Cardiac muscle cell (in vitro differentiated cells and primary cell): Measurements from ENCODE around the gene APP. TPM values are rescaled to one million over a fixed set of nuclear protein-coding genes. Genes with fewer than 3 reads are reported as not detected.

Source experiments
- DNase-seq, 2 donors: peaks; one replicate each; pipeline versions ENCODE4 v3.0.0 to v3.0.0-alpha.2; 2010 to 2017; ENCODE audit warnings: low read depth in 1 of 2, low spot score in 1 of 2
- H3K27ac ChIP-seq: fragments of 200-600 bp; sonication (generic); 2 replicates; pipeline ENCODE4 v1.5.1; 2016
- H3K27me3 ChIP-seq: fragments of 200-600 bp; sonication (generic); 2 replicates; pipeline ENCODE4 v1.6.0; 2016; ENCODE audit warnings: control low read depth
- H3K36me3 ChIP-seq: fragments of 200-600 bp; sonication (generic); 2 replicates; pipeline ENCODE4 v1.5.1; 2016; ENCODE audit warnings: control low read depth
- H3K4me1 ChIP-seq: fragments of 200-600 bp; sonication (generic); 2 replicates; pipeline ENCODE4 v1.8.1; 2017; ENCODE audit warnings: low read depth, mild to moderate bottlenecking, mixed run types
- H3K4me3 ChIP-seq: fragments of 200-600 bp; sonication (generic); 2 replicates; pipeline ENCODE4 v1.5.1; 2016; ENCODE audit warnings: mild to moderate bottlenecking
- H3K9me3 ChIP-seq: fragments of 200-600 bp; sonication (generic); 2 replicates; pipeline ENCODE4 v1.5.1; 2017; ENCODE audit warnings: low read depth, mild to moderate bottlenecking, control low read depth
- polyA plus RNA-seq: library from polyadenylated mRNA; unstranded; fragments of >200 nt; fragmentation: Nextera tagmentation; extraction: Ambion mirVana; gene quantifications from 2 replicates; pipeline ENCODE4 v1.2.1, GENCODE V29; 2016
- total RNA-seq: library from RNA; depleted of rRNA; stranded (reverse); fragments of >200 nt; gene quantifications from 2 replicates; pipeline ENCODE4 v1.2.3, GENCODE V29; 2016
- TF ChIP-seq, protein P1 (sequence below): IDR thresholded peaks from 2 replicates; pipeline ENCODE4 v1.5.1; 2012; ENCODE audit warnings: low read depth, mild to moderate bottlenecking, low read length

APP gene
- total and polyA plus RNA-seq, 2 experiments from 2014 or later = 31.8 to 359 TPM

DNA sequence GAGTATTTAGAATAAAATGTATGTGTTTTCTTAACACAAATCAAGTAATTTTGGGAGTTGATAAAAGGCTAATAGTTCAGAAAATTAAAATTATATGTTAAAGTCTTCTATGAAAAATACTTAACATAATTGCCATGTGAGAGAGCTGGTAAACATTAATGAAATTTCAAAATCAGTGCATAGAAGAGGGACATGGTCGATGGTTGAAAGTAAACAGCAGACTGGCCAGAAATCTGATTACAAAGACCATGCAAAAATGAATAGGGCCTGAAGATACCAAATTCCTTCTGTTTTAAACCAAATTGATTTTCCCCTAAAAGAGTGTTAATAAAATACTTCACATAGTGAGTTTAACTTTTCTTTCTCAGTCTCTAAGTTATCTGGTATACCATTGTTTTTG is 307.5 kb downstream of the APP start:
- no peak for DNase-seq
- TF ChIP-seq, protein P1, sequence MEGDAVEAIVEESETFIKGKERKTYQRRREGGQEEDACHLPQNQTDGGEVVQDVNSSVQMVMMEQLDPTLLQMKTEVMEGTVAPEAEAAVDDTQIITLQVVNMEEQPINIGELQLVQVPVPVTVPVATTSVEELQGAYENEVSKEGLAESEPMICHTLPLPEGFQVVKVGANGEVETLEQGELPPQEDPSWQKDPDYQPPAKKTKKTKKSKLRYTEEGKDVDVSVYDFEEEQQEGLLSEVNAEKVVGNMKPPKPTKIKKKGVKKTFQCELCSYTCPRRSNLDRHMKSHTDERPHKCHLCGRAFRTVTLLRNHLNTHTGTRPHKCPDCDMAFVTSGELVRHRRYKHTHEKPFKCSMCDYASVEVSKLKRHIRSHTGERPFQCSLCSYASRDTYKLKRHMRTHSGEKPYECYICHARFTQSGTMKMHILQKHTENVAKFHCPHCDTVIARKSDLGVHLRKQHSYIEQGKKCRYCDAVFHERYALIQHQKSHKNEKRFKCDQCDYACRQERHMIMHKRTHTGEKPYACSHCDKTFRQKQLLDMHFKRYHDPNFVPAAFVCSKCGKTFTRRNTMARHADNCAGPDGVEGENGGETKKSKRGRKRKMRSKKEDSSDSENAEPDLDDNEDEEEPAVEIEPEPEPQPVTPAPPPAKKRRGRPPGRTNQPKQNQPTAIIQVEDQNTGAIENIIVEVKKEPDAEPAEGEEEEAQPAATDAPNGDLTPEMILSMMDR = no peak

DNA sequence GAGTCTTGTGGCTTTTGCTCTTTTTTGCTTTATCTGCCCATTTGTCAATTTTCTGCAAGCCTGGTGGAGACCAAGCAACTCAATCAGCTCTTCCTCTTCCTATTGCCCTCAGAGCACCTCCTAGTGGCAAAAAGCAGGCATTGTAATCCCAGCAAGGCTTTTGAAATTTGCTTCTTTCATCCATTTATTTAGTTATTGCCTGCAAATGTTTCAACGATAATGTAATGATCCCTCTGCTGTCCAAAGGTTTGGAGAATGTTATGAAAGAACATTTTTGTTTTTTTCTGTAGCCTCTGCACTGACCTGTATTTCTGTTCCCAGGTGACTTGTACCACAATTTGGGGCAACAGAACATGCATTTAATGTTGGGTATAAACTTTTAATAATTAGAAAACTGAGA is 308.0 kb downstream of the APP start:
- Histone ChIP-seq H3K4me1 (no peaks in the 10 kb centered on the region), H3K36me3 (no peaks in the 10 kb centered on the region)
- peak in 1 of 2 donors; percentile 56 for DNase-seq

More for the DNA sequence above, 307.5 kb downstream of the APP start:
- H3K36me3 ChIP-seq = no peaks in the 10 kb centered on the region
- no peak overlapping the region for H3K4me3 ChIP-seq
- no peaks in the 10 kb centered on the region for H3K9me3 ChIP-seq
- H3K27me3 ChIP-seq = no peaks in the 10 kb centered on the region
- no peak overlapping the region for H3K27ac ChIP-seq
- no peaks in the 10 kb centered on the region for H3K4me1 ChIP-seq

DNA sequence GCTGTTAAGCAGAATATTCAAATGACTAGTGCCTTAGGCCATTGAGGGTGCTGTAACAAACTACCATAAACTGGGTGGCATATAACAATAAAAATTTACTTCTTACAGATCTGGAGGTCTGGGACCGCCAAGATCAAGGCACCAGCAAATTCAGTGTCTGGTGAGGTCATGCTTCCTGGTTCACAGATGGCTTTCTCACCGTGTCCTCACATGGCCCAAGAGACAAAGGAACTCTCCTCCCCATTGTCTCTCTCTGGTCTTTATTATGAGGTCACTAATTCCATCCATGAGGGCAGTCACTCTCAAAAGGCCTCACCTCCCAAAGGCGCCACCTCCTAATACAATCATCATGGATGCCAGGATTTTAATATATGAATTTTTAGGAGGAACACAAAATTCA is 308.5 kb downstream of the APP start:
- no peak for DNase-seq
- TF ChIP-seq, protein P1 = no peak
- no peaks in the 10 kb centered on the region for H3K4me1 ChIP-seq
- H3K27me3 ChIP-seq = no peaks in the 10 kb centered on the region
- no peak overlapping the region for H3K4me3 ChIP-seq
- no peaks in the 10 kb centered on the region for H3K9me3 ChIP-seq
- H3K36me3 ChIP-seq = no peaks in the 10 kb centered on the region
- no peak overlapping the region for H3K27ac ChIP-seq

More for the DNA sequence above, 308.0 kb downstream of the APP start:
- no peaks in the 10 kb centered on the region for H3K9me3 ChIP-seq
- H3K27ac ChIP-seq = no peak overlapping the region
- TF ChIP-seq, protein P1 = peak; percentile 82
- H3K4me3 ChIP-seq = no peak overlapping the region
- no peaks in the 10 kb centered on the region for H3K27me3 ChIP-seq

DNA sequence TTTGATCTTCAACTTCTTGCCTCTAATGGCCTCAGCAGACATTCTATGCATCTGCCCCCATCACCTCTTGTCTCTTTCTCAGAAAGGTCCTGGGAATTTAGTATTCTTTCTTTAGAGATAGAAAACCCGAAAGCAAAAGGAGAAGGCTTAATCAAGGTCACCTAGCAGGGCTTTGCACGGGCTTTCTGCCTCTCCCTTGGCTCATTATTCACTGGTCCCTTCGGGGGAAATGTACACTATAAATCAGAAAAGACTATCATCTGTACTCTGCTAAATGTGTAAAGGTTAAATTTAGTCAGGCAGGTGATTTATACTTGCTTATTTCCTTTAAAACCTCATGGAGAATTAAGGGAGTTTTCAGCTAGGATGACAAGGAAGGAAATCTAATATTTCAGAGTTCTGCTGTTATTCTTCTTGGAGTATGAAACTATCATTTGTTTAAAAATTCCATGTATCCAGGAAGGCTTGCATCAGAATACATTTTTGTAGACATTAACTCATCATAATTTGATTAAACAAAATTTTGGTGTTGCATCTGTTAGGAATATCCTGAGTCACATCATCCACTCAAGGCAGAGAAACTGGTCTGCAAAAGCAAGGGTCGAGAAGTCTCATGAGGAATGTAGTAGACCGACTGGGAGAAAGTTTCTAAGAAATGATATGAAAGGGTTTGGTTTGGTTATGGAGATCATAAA is 311.2 kb downstream of the APP start:
- H3K9me3 ChIP-seq = no peaks in the 10 kb centered on the region
- no peak overlapping the region for H3K27ac ChIP-seq
- no peaks in the 10 kb centered on the region for H3K27me3 ChIP-seq

DNA sequence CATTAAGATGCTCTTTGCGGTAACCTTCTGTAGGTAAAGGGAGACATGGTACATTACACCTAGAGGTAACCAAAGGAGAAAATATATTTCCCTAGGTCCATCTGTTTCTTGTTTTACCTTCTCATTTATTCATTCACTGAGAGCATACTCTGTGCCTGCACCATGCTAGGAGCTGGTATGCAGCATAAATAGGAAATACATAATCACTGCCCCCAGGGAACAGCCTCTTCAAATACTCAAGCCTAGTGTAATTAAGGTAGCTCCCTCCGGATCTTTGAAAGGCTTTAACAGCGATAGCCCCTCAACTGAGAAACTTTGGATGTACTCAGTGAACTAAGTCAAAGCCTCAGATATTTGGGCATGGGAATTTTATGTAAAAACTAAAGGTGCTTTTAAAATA is 312.2 kb downstream of the APP start:
- TF ChIP-seq, protein P1 = no peak
- Histone ChIP-seq H3K36me3 (no peaks in the 10 kb centered on the region), H3K9me3 (no peaks in the 10 kb centered on the region), H3K27ac (no peak overlapping the region), H3K4me3 (no peak overlapping the region), H3K27me3 (no peaks in the 10 kb centered on the region), H3K4me1 (no peaks in the 10 kb centered on the region)
- DNase-seq = no peak

More for the DNA sequence above, 311.2 kb downstream of the APP start:
- H3K36me3 ChIP-seq = no peaks in the 10 kb centered on the region
- TF ChIP-seq, protein P1 = no peak
- H3K4me1 ChIP-seq = no peaks in the 10 kb centered on the region
- no peak overlapping the region for H3K4me3 ChIP-seq
- DNase-seq = no peak
